Endothelial cell of umbilical vein (primary cell): ENCODE data around the gene OSGIN1. TPM values are rescaled to one million over a fixed set of nuclear protein-coding genes. Genes with fewer than 3 reads are reported as not detected.

Experiments used
- BruUV-seq: library from RNA; stranded (reverse); fragments of 400-500 nt; replicated peaks from 2 replicates; lab custom pipeline; 2021; lab: Mats Ljungman, UMichigan
- CTCF ChIA-PET: fragments of 300-600, 350-600 bp; sonication (Branson Sonifier 250); formaldehyde crosslinking; loops from one replicate; lab custom pipeline; 2021; ENCODE audit warnings: antibody characterized with exemption, inconsistent platforms; lab: Charles Lee
- POLR2A ChIA-PET: fragments of 300-600, 350-600 bp; sonication (Branson Sonifier 250); formaldehyde crosslinking; loops from one replicate; lab custom pipeline; 2021; ENCODE audit warnings: antibody characterized with exemption, inconsistent platforms; lab: Charles Lee
- DNase-seq: peaks from one replicate; pipeline ENCODE4 v3.0.0-alpha.2; 2011; ENCODE audit warnings: low read depth, low spot score
- FAIRE-seq: peaks from 2 replicates; lab custom pipeline; 2011; peaks lifted over from hg19 to GRCh38; lab: Jason Lieb, UNC
- H2AFZ ChIP-seq: 2 replicates; pipeline ENCODE4 v1.6.0; 2012; ENCODE audit warnings: low read depth, low read length, control low read depth, inconsistent platforms
- H3K27ac ChIP-seq: 2 replicates; pipeline ENCODE4 v1.5.1; 2011; ENCODE audit warnings: low read depth, mild to moderate bottlenecking, control low read depth, low read length, moderate library complexity; ENCODE audit not compliant: insufficient read depth
- H3K27me3 ChIP-seq, 2 experiments: 2 replicates each; pipeline versions ENCODE4 v1.6.0 to v1.6.1; 2011; ENCODE audit warnings: low read length in 2 of 2, mixed read lengths in 1 of 2; ENCODE audit not compliant: control insufficient read depth in 2 of 2, insufficient read depth in 2 of 2
- H3K36me3 ChIP-seq, 2 experiments: 2 replicates in 1 of 2; 3 replicates in 1 of 2; pipeline ENCODE4 v1.5.1; 2011; ENCODE audit warnings: low read length in 2 of 2, mild to moderate bottlenecking in 1 of 2, moderate library complexity in 1 of 2; ENCODE audit not compliant: control insufficient read depth in 2 of 2, insufficient read depth in 2 of 2; ENCODE audit errors: extremely low read depth in 1 of 2
- H3K4me1 ChIP-seq: 3 replicates; pipeline ENCODE4 v1.5.1; 2011; ENCODE audit warnings: mild to moderate bottlenecking, low read length; ENCODE audit not compliant: control insufficient read depth, insufficient read depth; ENCODE audit errors: extremely low read depth
- H3K4me2 ChIP-seq: 2 replicates; pipeline ENCODE4 v1.6.1; 2011; ENCODE audit warnings: low read length, control low read depth, mixed read lengths; ENCODE audit not compliant: insufficient read depth
- H3K4me3 ChIP-seq, 3 experiments: fragments of 200-600 bp in 1 of 3; sonication (generic), shearing (Covaris generic) in 1 of 3; replicated peaks in 1 of 3; 2 replicates each; pipeline ENCODE4 v1.5.1; 2011 to 2016; ENCODE audit warnings: control low read depth in 3 of 3, low read length in 3 of 3, mild to moderate bottlenecking in 2 of 3, inconsistent platforms in 1 of 3, low read depth in 1 of 3, moderate library complexity in 1 of 3; ENCODE audit not compliant: insufficient read depth in 1 of 3
- H3K79me2 ChIP-seq: 2 replicates; pipeline ENCODE4 v1.6.0; 2012; ENCODE audit warnings: low read length, inconsistent platforms; ENCODE audit not compliant: control insufficient read depth, insufficient read depth
- H3K9ac ChIP-seq: replicated peaks from 2 replicates; pipeline ENCODE3; 2011; ENCODE audit warnings: low read length, control low read depth; ENCODE audit not compliant: insufficient read depth; ENCODE audit errors: extremely low read depth
- H3K9me1 ChIP-seq: replicated peaks from 3 replicates; pipeline ENCODE4 v1.6.0; 2011; ENCODE audit warnings: mild to moderate bottlenecking, low read length; ENCODE audit not compliant: control insufficient read depth, insufficient read depth; ENCODE audit errors: extremely low read depth
- H3K9me3 ChIP-seq: replicated peaks from 2 replicates; pipeline ENCODE4 v1.5.1; 2012; ENCODE audit warnings: low read length, inconsistent platforms; ENCODE audit not compliant: control insufficient read depth, insufficient read depth
- H4K20me1 ChIP-seq: replicated peaks from 2 replicates; pipeline ENCODE3; 2011; ENCODE audit warnings: mild to moderate bottlenecking, low read length; ENCODE audit not compliant: control insufficient read depth, insufficient read depth; ENCODE audit errors: extremely low read depth
- CTCF ChIP-seq, 2 donors: IDR thresholded peaks; 1 replicate in 1 of 2; 2 replicates in 1 of 2; pipeline ENCODE4 v1.5.1; 2011; ENCODE audit warnings: low read length in 2 of 2, mild to moderate bottlenecking in 2 of 2, moderate library complexity in 2 of 2, control low read depth in 1 of 2, inconsistent platforms in 1 of 2, low read depth in 1 of 2; ENCODE audit not compliant: insufficient read depth in 1 of 2; ENCODE audit errors: extremely low read depth in 1 of 2
- EZH2 ChIP-seq: IDR thresholded peaks from 2 replicates; pipeline ENCODE4 v1.6.1; 2012; ENCODE audit warnings: borderline replicate concordance, low read depth, mild to moderate bottlenecking, moderate library complexity, low read length, inconsistent platforms; ENCODE audit not compliant: severe bottlenecking
- FOS ChIP-seq: IDR thresholded peaks from 2 replicates; pipeline ENCODE4 v1.6.1; 2011; ENCODE audit warnings: mild to moderate bottlenecking, low read length, moderate library complexity, borderline replicate concordance; ENCODE audit not compliant: insufficient read depth
- GATA2 ChIP-seq: IDR thresholded peaks from 2 replicates; pipeline ENCODE4 v1.7.0; 2011; ENCODE audit warnings: low read depth, mild to moderate bottlenecking, moderate library complexity, mixed read lengths, low read length; ENCODE audit not compliant: insufficient read length, insufficient read depth
- JUN ChIP-seq: IDR thresholded peaks from 2 replicates; pipeline ENCODE4 v1.6.1; 2011; ENCODE audit warnings: borderline replicate concordance, low read depth; ENCODE audit not compliant: insufficient read length, insufficient read depth
- MAX ChIP-seq: IDR thresholded peaks from 2 replicates; pipeline ENCODE4 v1.6.1; 2011; ENCODE audit not compliant: insufficient read depth, insufficient read length
- MYC ChIP-seq: IDR thresholded peaks from one replicate; pipeline ENCODE4 v1.6.1; 2011; ENCODE audit warnings: mild to moderate bottlenecking, low read depth, low read length
- POLR2A ChIP-seq: IDR thresholded peaks from 2 replicates; pipeline ENCODE4 v1.6.1; 2012; ENCODE audit warnings: low read depth, mild to moderate bottlenecking, control low read depth, low read length
- POLR2AphosphoS5 ChIP-seq: IDR thresholded peaks from 2 replicates; pipeline ENCODE4 v1.6.1; 2012; ENCODE audit warnings: low read depth, mild to moderate bottlenecking, control low read depth, low read length, moderate library complexity; ENCODE audit not compliant: insufficient read depth
- dilution Hi-C: fragments of 300-500 bp; cut with MboI; formaldehyde crosslinking; loops from one replicate; pipeline ENCODE4 v1.15.0; 2019; ENCODE audit warnings: low sequenced_read_pairs; ENCODE audit not compliant: extremely low pct_ligation_motif_present
- intact Hi-C: fragments of 100-400 bp; cut with micrococcal nuclease; formaldehyde crosslinking; loops from one replicate; pipeline ENCODE4 v1.10.0; 2022
- polyA plus RNA-seq, 4 experiments: library from polyadenylated mRNA; depleted of rRNA in 3 of 4; stranded (reverse) in 3 of 4; unstranded in 1 of 4; fragments of >200 nt; gene quantifications; 2 replicates each; pipeline versions ENCODE4 v1.2.1 to v1.2.3, GENCODE V29; 2011 to 2012; ENCODE audit warnings: missing spikeins in 1 of 4
- total RNA-seq: library from RNA; stranded (reverse); gene quantifications from 2 replicates; pipeline ENCODE4 v1.2.3, GENCODE V29; 2021

The OSGIN1 gene
- total and polyA plus RNA-seq, 2 donors (not counting 3 experiments of a cell fraction or from before 2014, with no cell fraction given), result 9.2 to 11.0 TPM

GRCh38 chr16:83951544-83951943 lies 1.5 kb upstream of the OSGIN1 start:
- no TSS peak for BruUV-seq
- Histone ChIP-seq H3K9me3 (no peaks in the 10 kb centered on the region), H3K27ac (no peak overlapping the region), H3K36me3 (no peaks in the 10 kb centered on the region), H3K4me1 (peaks cover 22% of the 10 kb centered on the region), H2AFZ (no peak overlapping the region), H3K4me3 (no peak overlapping the region), H3K4me2 (no peak overlapping the region), H3K9me1 (no peaks in the 10 kb centered on the region), H4K20me1 (no peaks in the 10 kb centered on the region), H3K27me3 (no peaks in the 10 kb centered on the region), H3K9ac (no peak overlapping the region), H3K79me2 (peaks cover 4% of the 10 kb centered on the region)
- TF ChIP-seq POLR2A (no peak), MYC (no peak), FOS (no peak), MAX (no peak), CTCF (IDR thresholded peaks at IDR 0.05; ENCODE audit: extremely low read depth in 1 of 2, insufficient read depth in 1 of 2, low read depth in 1 of 2, low read length in 2 of 2) (no peak), EZH2 (no peak), GATA2 (no peak), POLR2AphosphoS5 (no peak), JUN (no peak)
- intact Hi-C loops (loop anchor here (10.0 kb wide), 1 partner anchor 353 kb away; no protein-coding TSS in a partner anchor), dilution Hi-C loops (no loop called here)
- DNase-seq (no peak), FAIRE-seq (no peak)
- CTCF ChIA-PET, result no interaction called here
- POLR2A ChIA-PET, result no interaction called here
